GM23338 (cell line): ENCODE results near the gene BAHCC1. TPM values are rescaled to one million over a fixed set of nuclear protein-coding genes. Genes with fewer than 3 reads are reported as not detected.

Experiments
- ATAC-seq: fragments of 200-7000 bp; cut with Tn5 transposase; 3 replicates; pipeline ENCODE4 v1.9.1; 2020
- DNase-seq: peaks from one replicate; pipeline ENCODE4 v3.0.0-alpha.2; 2015; ENCODE audit warnings: low spot score
- H2AFZ ChIP-seq: fragments of 200-600 bp; sonication (generic); 2 replicates; pipeline ENCODE4 v1.8.0; 2016; ENCODE audit warnings: antibody characterized with exemption, mild to moderate bottlenecking, moderate library complexity
- H3F3A ChIP-seq: fragments of 200-600 bp; sonication (generic); replicated peaks from 2 replicates; pipeline ENCODE4 v1.8.0; 2017; ENCODE audit warnings: antibody characterized with exemption, mixed run types, low read depth
- H3K27ac ChIP-seq: fragments of 200-600 bp; sonication (generic); 2 replicates; pipeline ENCODE4 v1.6.1; 2016; ENCODE audit warnings: low read depth
- H3K27me3 ChIP-seq: fragments of 200-600 bp; sonication (generic); 2 replicates; pipeline ENCODE4 v1.8.0; 2016; ENCODE audit warnings: mild to moderate bottlenecking, mixed run types, moderate library complexity; ENCODE audit not compliant: insufficient read depth
- H3K36me3 ChIP-seq: fragments of 200-600 bp; sonication (generic); 2 replicates; pipeline ENCODE4 v1.8.0; 2016; ENCODE audit warnings: mild to moderate bottlenecking; ENCODE audit not compliant: insufficient read depth
- H3K4me1 ChIP-seq: fragments of 200-600 bp; sonication (generic); 2 replicates; pipeline ENCODE4 v1.8.0; 2016; ENCODE audit warnings: mild to moderate bottlenecking, moderate library complexity; ENCODE audit not compliant: insufficient read depth
- H3K4me2 ChIP-seq: fragments of 200-600 bp; sonication (generic); 2 replicates; pipeline ENCODE4 v1.7.1; 2017; ENCODE audit warnings: mixed run types
- H3K4me3 ChIP-seq: fragments of 200-600 bp; sonication (generic); 2 replicates; pipeline ENCODE4 v1.6.1; 2016; ENCODE audit warnings: mixed run types
- H3K79me2 ChIP-seq: fragments of 200-600 bp; sonication (generic); replicated peaks from 2 replicates; pipeline ENCODE4 v1.8.0; 2017; ENCODE audit warnings: mild to moderate bottlenecking; ENCODE audit not compliant: insufficient read depth
- H3K9me2 ChIP-seq: fragments of 200-600 bp; sonication (generic); 2 replicates; pipeline ENCODE4 v1.8.0; 2017; ENCODE audit not compliant: insufficient read depth
- H4K20me1 ChIP-seq: fragments of 200-600 bp; sonication (generic); replicated peaks from 2 replicates; pipeline ENCODE4 v1.8.0; 2017; ENCODE audit warnings: mild to moderate bottlenecking; ENCODE audit not compliant: insufficient read depth
- H3K27ac Mint-ChIP-seq: 2 replicates; pipeline ENCODE4 v1.8.0; 2020; ENCODE audit warnings: inconsistent platforms, mild to moderate bottlenecking, moderate library complexity, mixed read lengths
- H3K27me3 Mint-ChIP-seq: 3 replicates; pipeline ENCODE4 v1.8.0; 2022; ENCODE audit warnings: low read depth, mild to moderate bottlenecking, moderate library complexity, mixed read lengths, inconsistent platforms; ENCODE audit not compliant: insufficient read depth, poor library complexity
- H3K36me3 Mint-ChIP-seq: 3 replicates; pipeline ENCODE4 v1.8.0; 2021; ENCODE audit warnings: low read depth, mild to moderate bottlenecking, inconsistent platforms, moderate library complexity, mixed read lengths
- H3K4me1 Mint-ChIP-seq: 3 replicates; pipeline ENCODE4 v1.8.0; 2020; ENCODE audit warnings: mild to moderate bottlenecking, inconsistent platforms, mixed read lengths
- H3K4me3 Mint-ChIP-seq: 3 replicates; pipeline ENCODE4 v1.8.0; 2021; ENCODE audit warnings: moderate library complexity, mild to moderate bottlenecking, inconsistent platforms, mixed read lengths
- H3K9me3 Mint-ChIP-seq: 3 replicates; pipeline ENCODE4 v1.8.0; 2020; ENCODE audit warnings: moderate library complexity, mild to moderate bottlenecking, inconsistent platforms, mixed read lengths
- CREB1 ChIP-seq: fragments of 250-450 bp; sonication (Bioruptor Pico); IDR thresholded peaks from 2 replicates; pipeline ENCODE4 v1.5.0; 2020; ENCODE audit warnings: low read depth, mild to moderate bottlenecking, moderate library complexity
- EZH2 ChIP-seq: fragments of 200-600 bp; sonication (generic); IDR thresholded peaks from one replicate; pipeline ENCODE4 v1.8.0; 2017; ENCODE audit warnings: antibody characterized with exemption, mild to moderate bottlenecking, low read depth; ENCODE audit not compliant: unreplicated experiment
- EZH2phosphoT487 ChIP-seq: fragments of 200-600 bp; sonication (generic); IDR thresholded peaks from one replicate; pipeline ENCODE4 v1.8.1; 2018; ENCODE audit warnings: antibody characterized with exemption; ENCODE audit not compliant: unreplicated experiment
- STAT1 ChIP-seq: IDR thresholded peaks from one replicate; pipeline ENCODE4 v1.6.1; 2016; ENCODE audit warnings: antibody characterized with exemption; ENCODE audit not compliant: unreplicated experiment
- ZNF114 ChIP-seq: fragments of 250-450 bp; sonication (Bioruptor Pico); IDR thresholded peaks from 2 replicates; pipeline ENCODE4 v1.5.0; 2020; ENCODE audit warnings: mild to moderate bottlenecking, moderate library complexity
- polyA plus RNA-seq: library from polyadenylated mRNA; unstranded; fragments of >200 nt; fragmentation: Nextera tagmentation; extraction: Ambion mirVana; gene quantifications from 2 replicates; pipeline ENCODE4 v1.2.1, GENCODE V29; 2016
- total RNA-seq: library from RNA; depleted of rRNA; stranded (reverse); fragments of >200 nt; shearing (Covaris generic); gene quantifications from 2 replicates; pipeline ENCODE4 v1.2.3, GENCODE V29; 2014
- TF ChIP-seq, protein P1 (sequence below): fragments of 250-450 bp; sonication (Bioruptor Pico); IDR thresholded peaks from 2 replicates; pipeline ENCODE4 v1.5.0; 2020; ENCODE audit warnings: mild to moderate bottlenecking, moderate library complexity
- TF ChIP-seq, protein P2 (sequence below): IDR thresholded peaks from 2 replicates; pipeline ENCODE4 v1.6.1; 2016; ENCODE audit warnings: antibody characterized with exemption
- TF ChIP-seq, protein P3 (sequence below), 2 experiments: fragments of 200-600 bp in 1 of 2; sonication (generic) in 1 of 2; conservative IDR thresholded peaks; 2 replicates each; pipeline versions ENCODE4 v1.5.1 to v1.6.1; 2016 to 2017; ENCODE audit warnings: antibody characterized with exemption in 2 of 2, low read depth in 2 of 2, mild to moderate bottlenecking in 2 of 2, moderate library complexity in 1 of 2

Gene BAHCC1
- total and polyA plus RNA-seq, 2 experiments from 2014 or later, result 0.24 to 1.1 TPM

DNA sequence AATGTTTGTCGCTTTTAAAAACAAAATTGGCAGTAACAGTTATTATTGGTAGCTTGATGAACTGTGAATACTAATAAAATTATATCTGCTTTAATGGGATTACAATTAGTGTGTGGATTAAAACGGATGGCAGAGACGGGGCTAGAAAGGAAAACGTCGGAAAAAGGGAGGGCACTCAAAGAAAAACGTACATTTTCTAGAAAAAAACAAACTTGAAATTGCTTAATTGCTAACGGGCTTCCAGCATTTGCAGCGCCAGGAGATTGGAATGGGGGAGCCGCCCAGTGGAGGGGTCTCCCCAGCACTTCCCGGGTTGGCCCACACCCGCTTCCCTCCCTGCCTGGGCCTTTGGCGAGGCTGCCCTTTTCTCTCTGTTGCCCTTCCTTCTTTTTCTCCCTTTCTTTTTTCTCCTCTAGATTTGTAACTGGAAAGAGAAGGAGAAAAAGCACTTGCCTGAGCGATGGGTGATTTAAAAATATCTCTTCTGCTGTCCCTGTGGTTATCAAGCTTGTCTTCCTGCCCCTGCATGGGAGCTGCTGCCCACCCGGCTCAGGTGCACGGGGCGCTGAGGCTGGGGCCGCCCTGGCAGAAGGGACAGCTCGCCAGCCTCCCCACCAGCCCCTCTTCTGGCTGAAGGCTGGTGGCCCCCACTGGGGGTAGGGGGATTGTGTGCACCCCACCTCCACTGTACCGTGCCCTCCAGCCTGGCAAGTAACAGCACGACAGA lies 5.9 kb downstream of the BAHCC1 start:
- H3K79me2 ChIP-seq, result no peaks in the 10 kb centered on the region
- peaks cover 48% of the 10 kb centered on the region for H3K4me1 Mint-ChIP-seq
- peaks cover 82% of the 10 kb centered on the region for H3K27me3 ChIP-seq

DNA sequence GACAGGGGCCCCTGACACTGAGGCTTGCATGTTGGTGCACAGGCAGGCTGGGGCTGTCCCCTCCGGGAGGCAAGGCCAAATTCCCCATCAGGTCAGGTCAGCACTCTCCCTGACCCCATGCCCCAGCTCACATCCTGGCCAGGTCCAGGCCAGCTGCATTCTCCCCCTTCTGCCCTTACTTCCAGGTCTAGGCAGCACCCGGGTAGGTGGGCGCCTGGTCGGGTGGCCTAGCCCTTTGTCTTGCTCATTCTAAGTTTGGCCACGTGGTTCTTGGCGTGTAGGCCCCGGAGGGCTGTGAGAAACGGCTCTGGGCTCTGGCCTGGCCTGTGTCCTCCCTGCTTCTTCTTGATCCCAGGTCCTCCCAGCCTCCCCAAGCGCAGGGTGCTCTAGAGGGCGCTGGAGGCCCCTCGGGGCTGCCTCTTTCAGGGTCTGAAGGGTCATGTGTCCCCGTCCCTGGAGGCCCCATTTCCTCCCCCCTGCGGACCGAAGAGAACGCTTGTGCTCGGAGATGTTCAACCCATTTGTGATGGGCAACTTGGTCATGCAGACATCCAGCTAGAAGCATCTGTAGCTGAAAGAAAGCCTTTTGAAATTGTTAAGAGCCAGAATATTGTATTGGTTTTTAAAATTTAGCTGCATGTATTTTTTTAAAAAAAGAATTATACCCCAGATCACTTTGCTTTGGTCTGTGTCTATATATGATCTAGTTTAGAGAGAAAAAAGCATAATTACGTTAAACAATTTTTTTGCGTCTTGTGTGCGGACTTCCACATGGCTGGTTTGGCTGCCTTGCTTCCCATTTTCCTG lies 6.7 kb downstream of the BAHCC1 start:
- Histone ChIP-seq H2AFZ (peak overlapping the region; percentile 82), H3K4me1 (peaks cover 35% of the 10 kb centered on the region), H3K36me3 (no peaks in the 10 kb centered on the region), H3F3A (peaks cover 8% of the 10 kb centered on the region; the same call in 1 of the 2 replicates), H3K27me3 (peaks cover 75% of the 10 kb centered on the region), H3K9me2 (no peaks in the 10 kb centered on the region), H3K27ac (no peak overlapping the region), H3K4me2 (peak overlapping the region; percentile 84), H3K4me3 (peak overlapping the region; percentile 58), H3K79me2 (no peaks in the 10 kb centered on the region), H4K20me1 (no peaks in the 10 kb centered on the region)
- Mint-ChIP-seq H3K4me1 (peaks cover 48% of the 10 kb centered on the region), H3K9me3 (peaks cover 3% of the 10 kb centered on the region; the same call in 1 of the 3 replicates), H3K27me3 (peaks cover 72% of the 10 kb centered on the region), H3K36me3 (peaks cover 2% of the 10 kb centered on the region; the same call in 1 of the 3 replicates), H3K4me3 (peak overlapping the region; percentile 52), H3K27ac (no peak overlapping the region)
- peak; percentile 24 for TF ChIP-seq EZH2
- no peak for TF ChIP-seq CREB1 (CRISPR knock-in tag)
- TF ChIP-seq, protein P1, sequence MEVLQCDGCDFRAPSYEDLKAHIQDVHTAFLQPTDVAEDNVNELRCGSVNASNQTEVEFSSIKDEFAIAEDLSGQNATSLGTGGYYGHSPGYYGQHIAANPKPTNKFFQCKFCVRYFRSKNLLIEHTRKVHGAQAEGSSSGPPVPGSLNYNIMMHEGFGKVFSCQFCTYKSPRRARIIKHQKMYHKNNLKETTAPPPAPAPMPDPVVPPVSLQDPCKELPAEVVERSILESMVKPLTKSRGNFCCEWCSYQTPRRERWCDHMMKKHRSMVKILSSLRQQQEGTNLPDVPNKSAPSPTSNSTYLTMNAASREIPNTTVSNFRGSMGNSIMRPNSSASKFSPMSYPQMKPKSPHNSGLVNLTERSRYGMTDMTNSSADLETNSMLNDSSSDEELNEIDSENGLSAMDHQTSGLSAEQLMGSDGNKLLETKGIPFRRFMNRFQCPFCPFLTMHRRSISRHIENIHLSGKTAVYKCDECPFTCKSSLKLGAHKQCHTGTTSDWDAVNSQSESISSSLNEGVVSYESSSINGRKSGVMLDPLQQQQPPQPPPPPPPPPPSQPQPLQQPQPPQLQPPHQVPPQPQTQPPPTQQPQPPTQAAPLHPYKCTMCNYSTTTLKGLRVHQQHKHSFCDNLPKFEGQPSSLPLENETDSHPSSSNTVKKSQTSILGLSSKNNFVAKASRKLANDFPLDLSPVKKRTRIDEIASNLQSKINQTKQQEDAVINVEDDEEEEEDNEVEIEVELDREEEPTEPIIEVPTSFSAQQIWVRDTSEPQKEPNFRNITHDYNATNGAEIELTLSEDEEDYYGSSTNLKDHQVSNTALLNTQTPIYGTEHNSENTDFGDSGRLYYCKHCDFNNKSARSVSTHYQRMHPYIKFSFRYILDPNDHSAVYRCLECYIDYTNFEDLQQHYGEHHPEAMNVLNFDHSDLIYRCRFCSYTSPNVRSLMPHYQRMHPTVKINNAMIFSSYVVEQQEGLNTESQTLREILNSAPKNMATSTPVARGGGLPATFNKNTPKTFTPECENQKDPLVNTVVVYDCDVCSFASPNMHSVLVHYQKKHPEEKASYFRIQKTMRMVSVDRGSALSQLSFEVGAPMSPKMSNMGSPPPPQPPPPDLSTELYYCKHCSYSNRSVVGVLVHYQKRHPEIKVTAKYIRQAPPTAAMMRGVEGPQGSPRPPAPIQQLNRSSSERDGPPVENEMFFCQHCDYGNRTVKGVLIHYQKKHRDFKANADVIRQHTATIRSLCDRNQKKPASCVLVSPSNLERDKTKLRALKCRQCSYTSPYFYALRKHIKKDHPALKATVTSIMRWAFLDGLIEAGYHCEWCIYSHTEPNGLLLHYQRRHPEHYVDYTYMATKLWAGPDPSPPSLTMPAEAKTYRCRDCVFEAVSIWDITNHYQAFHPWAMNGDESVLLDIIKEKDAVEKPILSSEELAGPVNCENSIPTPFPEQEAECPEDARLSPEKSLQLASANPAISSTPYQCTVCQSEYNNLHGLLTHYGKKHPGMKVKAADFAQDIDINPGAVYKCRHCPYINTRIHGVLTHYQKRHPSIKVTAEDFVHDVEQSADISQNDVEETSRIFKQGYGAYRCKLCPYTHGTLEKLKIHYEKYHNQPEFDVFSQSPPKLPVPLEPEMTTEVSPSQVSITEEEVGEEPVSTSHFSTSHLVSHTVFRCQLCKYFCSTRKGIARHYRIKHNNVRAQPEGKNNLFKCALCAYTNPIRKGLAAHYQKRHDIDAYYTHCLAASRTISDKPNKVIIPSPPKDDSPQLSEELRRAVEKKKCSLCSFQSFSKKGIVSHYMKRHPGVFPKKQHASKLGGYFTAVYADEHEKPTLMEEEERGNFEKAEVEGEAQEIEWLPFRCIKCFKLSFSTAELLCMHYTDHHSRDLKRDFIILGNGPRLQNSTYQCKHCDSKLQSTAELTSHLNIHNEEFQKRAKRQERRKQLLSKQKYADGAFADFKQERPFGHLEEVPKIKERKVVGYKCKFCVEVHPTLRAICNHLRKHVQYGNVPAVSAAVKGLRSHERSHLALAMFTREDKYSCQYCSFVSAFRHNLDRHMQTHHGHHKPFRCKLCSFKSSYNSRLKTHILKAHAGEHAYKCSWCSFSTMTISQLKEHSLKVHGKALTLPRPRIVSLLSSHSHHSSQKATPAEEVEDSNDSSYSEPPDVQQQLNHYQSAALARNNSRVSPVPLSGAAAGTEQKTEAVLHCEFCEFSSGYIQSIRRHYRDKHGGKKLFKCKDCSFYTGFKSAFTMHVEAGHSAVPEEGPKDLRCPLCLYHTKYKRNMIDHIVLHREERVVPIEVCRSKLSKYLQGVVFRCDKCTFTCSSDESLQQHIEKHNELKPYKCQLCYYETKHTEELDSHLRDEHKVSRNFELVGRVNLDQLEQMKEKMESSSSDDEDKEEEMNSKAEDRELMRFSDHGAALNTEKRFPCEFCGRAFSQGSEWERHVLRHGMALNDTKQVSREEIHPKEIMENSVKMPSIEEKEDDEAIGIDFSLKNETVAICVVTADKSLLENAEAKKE (CRISPR knock-in tag), result no peak
- no peak for TF ChIP-seq ZNF114 (CRISPR knock-in tag)
- TF ChIP-seq EZH2phosphoT487, result no peak
- TF ChIP-seq, protein P2, sequence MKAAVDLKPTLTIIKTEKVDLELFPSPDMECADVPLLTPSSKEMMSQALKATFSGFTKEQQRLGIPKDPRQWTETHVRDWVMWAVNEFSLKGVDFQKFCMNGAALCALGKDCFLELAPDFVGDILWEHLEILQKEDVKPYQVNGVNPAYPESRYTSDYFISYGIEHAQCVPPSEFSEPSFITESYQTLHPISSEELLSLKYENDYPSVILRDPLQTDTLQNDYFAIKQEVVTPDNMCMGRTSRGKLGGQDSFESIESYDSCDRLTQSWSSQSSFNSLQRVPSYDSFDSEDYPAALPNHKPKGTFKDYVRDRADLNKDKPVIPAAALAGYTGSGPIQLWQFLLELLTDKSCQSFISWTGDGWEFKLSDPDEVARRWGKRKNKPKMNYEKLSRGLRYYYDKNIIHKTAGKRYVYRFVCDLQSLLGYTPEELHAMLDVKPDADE, result no peak
- TF ChIP-seq, protein P3, sequence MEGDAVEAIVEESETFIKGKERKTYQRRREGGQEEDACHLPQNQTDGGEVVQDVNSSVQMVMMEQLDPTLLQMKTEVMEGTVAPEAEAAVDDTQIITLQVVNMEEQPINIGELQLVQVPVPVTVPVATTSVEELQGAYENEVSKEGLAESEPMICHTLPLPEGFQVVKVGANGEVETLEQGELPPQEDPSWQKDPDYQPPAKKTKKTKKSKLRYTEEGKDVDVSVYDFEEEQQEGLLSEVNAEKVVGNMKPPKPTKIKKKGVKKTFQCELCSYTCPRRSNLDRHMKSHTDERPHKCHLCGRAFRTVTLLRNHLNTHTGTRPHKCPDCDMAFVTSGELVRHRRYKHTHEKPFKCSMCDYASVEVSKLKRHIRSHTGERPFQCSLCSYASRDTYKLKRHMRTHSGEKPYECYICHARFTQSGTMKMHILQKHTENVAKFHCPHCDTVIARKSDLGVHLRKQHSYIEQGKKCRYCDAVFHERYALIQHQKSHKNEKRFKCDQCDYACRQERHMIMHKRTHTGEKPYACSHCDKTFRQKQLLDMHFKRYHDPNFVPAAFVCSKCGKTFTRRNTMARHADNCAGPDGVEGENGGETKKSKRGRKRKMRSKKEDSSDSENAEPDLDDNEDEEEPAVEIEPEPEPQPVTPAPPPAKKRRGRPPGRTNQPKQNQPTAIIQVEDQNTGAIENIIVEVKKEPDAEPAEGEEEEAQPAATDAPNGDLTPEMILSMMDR (conservative IDR thresholded peaks at IDR 0.05; ENCODE audit: low read depth in 2 of 2), result peak; percentile 42 to 64
- DNase-seq (peak; percentile 68), ATAC-seq (peak; percentile 6)

More for the DNA sequence above, 5.9 kb downstream of the BAHCC1 start:
- no peak for TF ChIP-seq STAT1
- TF ChIP-seq EZH2, result peak; percentile 79
- H3K9me2 ChIP-seq, result no peaks in the 10 kb centered on the region
- H3K27me3 Mint-ChIP-seq, result peaks cover 70% of the 10 kb centered on the region
- H3K27ac ChIP-seq, result no peak overlapping the region
- no peak overlapping the region for H3K27ac Mint-ChIP-seq
- DNase-seq, result peak; percentile 52
- H2AFZ ChIP-seq, result 0 out of 2 replicates have a peak overlapping the region, but pooled peaks have one; percentile 29
- H3K4me3 ChIP-seq, result peak overlapping the region; percentile 58
- H3K36me3 Mint-ChIP-seq, result peaks cover 2% of the 10 kb centered on the region; the same call in 1 of the 3 replicates
- peaks cover 3% of the 10 kb centered on the region; the same call in 1 of the 3 replicates for H3K9me3 Mint-ChIP-seq
- H3F3A ChIP-seq, result peaks cover 8% of the 10 kb centered on the region
- no peak for ATAC-seq
- H3K4me2 ChIP-seq, result peak overlapping the region; percentile 84
- H3K4me3 Mint-ChIP-seq, result peak overlapping the region; percentile 69
- H3K4me1 ChIP-seq, result peaks cover 35% of the 10 kb centered on the region
- H3K36me3 ChIP-seq, result no peaks in the 10 kb centered on the region
- H4K20me1 ChIP-seq, result no peaks in the 10 kb centered on the region
